DMS 273 (cell line): Measurements from ENCODE around the gene DPH1.
A peak's percentile ranks its signal among the peaks of the same experiment; 100 is the strongest.

Source experiments
- DNase-seq: peaks from one replicate; lab custom pipeline; 2025; ENCODE audit not compliant: unreplicated experiment; lab: John Stamatoyannopoulos, UW

DPH1 gene

GRCh38 chr17:2049333-2050299 lies 19.7 kb downstream of the DPH1 start:
- DNase-seq: peak; percentile 84

- peak; percentile 78 for DNase-seq
Observed at GRCh38 chr17:2050300-2051060, 20.5 kb downstream of the DPH1 start.

GRCh38 chr17:2051061-2051932 lies 21.3 kb downstream of the DPH1 start:
- peak; percentile 66 for DNase-seq

GRCh38 chr17:2051933-2052559 lies 22.1 kb downstream of the DPH1 start:
- DNase-seq: peak; percentile 35

- peak; percentile 82 for DNase-seq
Observed at GRCh38 chr17:2053380-2054261, 23.7 kb downstream of the DPH1 start.

GRCh38 chr17:2054262-2054511 lies 24.2 kb downstream of the DPH1 start:
- no peak for DNase-seq

- peak; percentile 86 for DNase-seq
Observed at GRCh38 chr17:2054512-2055291, 24.7 kb downstream of the DPH1 start, which contains the start of gene HIC1. Gene HIC1 (plus strand): TSS chr17:2055103. CDS start chr17:2056691, 1,588 bp downstream.

- DNase-seq: peak; percentile 61
Observed at GRCh38 chr17:2055292-2056205, 25.6 kb downstream of the DPH1 start.

GRCh38 chr17:2056206-2057174 lies 26.5 kb downstream of the DPH1 start:
- no peak for DNase-seq

GRCh38 chr17:2057175-2057759 lies 27.3 kb downstream of the DPH1 start:
- DNase-seq: no peak

GRCh38 chr17:2057760-2058585 lies 28.0 kb downstream of the DPH1 start:
- DNase-seq: no peak

GRCh38 chr17:2058586-2059546 lies 28.9 kb downstream of the DPH1 start:
- DNase-seq: no peak

- no peak for DNase-seq
Observed at GRCh38 chr17:2059547-2060384, 29.8 kb downstream of the DPH1 start.

GRCh38 chr17:2060385-2060658 lies 30.4 kb downstream of the DPH1 start:
- no peak for DNase-seq
